HG02610 (cell line): Measurements from ENCODE around the gene HGS.

Source experiments
- ATAC-seq: cut with Tn5 transposase; IDR thresholded peaks from one replicate; pipeline ENCODE4 v1.9.1; 2021; ENCODE audit warnings: mild to moderate bottlenecking, moderate library complexity; ENCODE audit not compliant: unreplicated experiment

HGS gene

GRCh38 chr17:81703747-81704654 is 20.2 kb downstream of the HGS start:
- no peak for ATAC-seq

GRCh38 chr17:81705518-81706231 is 21.9 kb downstream of the HGS start:
- ATAC-seq: no peak

- no peak for ATAC-seq
Measured at GRCh38 chr17:81706232-81706611, 22.4 kb downstream of the HGS start.

- ATAC-seq: no peak
Measured at GRCh38 chr17:81706757-81707624, 23.2 kb downstream of the HGS start.

GRCh38 chr17:81707725-81708646 is 24.2 kb downstream of the HGS start:
- no peak for ATAC-seq

- no peak for ATAC-seq
Measured at GRCh38 chr17:81708739-81709185, 25.0 kb downstream of the HGS start.

- ATAC-seq: no peak
Measured at GRCh38 chr17:81710514-81711308, 26.9 kb downstream of the HGS start.

GRCh38 chr17:81711814-81712467 is 28.1 kb downstream of the HGS start, which contains the start of gene SLC25A10:
Gene SLC25A10, plus strand, starts transcription at chr17:81712284. Its CDS starts 143 bp downstream, at chr17:81712427.
- peak; percentile 53 for ATAC-seq

GRCh38 chr17:81712468-81713003 is 28.7 kb downstream of the HGS start:
- ATAC-seq: no peak

GRCh38 chr17:81713004-81713555 is 29.3 kb downstream of the HGS start:
- no peak for ATAC-seq

GRCh38 chr17:81713556-81714411 is 30.0 kb downstream of the HGS start:
- ATAC-seq: no peak

GRCh38 chr17:81714412-81715106 is 30.7 kb downstream of the HGS start:
- no peak for ATAC-seq

- ATAC-seq: no peak
Measured at GRCh38 chr17:81715107-81715871, 31.5 kb downstream of the HGS start.

- no peak for ATAC-seq
Measured at GRCh38 chr17:81715872-81716673, 32.3 kb downstream of the HGS start.

GRCh38 chr17:81716674-81716996 is 32.8 kb downstream of the HGS start:
- ATAC-seq: no peak
